Motor neuron (in vitro differentiated cells): ENCODE data around the gene ACTA2. TPM values are rescaled to one million over a fixed set of nuclear protein-coding genes. Genes with fewer than 3 reads are reported as not detected.

Experiments
- ATAC-seq, 8 experiments: fragments of 200-7000 bp; cut with Tn5 transposase; replicated peaks in 6 of 8; 2 replicates each; pipeline ENCODE4 v1.8.0; 2021; ENCODE audit warnings: mild to moderate bottlenecking in 8 of 8, moderate library complexity in 8 of 8
- H3K27ac ChIP-seq, 2 donors: fragments of 250-450 bp; sonication (Bioruptor Pico); 2 replicates each; pipeline ENCODE4 v1.9.0; 2021; ENCODE audit warnings: antibody characterized with exemption in 2 of 2, mild to moderate bottlenecking in 2 of 2, moderate library complexity in 1 of 2
- H3K4me1 ChIP-seq, 2 donors: fragments of 250-450 bp; sonication (Bioruptor Pico); replicated peaks in 1 of 2; 2 replicates each; pipeline ENCODE4 v1.6.1; 2021; ENCODE audit warnings: antibody characterized with exemption in 2 of 2, mild to moderate bottlenecking in 2 of 2, moderate library complexity in 1 of 2
- H3K4me3 ChIP-seq, 5 donors: fragments of 250-450 bp; sonication (Bioruptor Pico); 2 replicates each; pipeline ENCODE4 v1.9.0; 2021; ENCODE audit warnings: antibody characterized with exemption in 5 of 5, mild to moderate bottlenecking in 5 of 5, moderate library complexity in 4 of 5
- WGBS, 10 experiments: fragments of 450-650 bp; shearing (Covaris generic); methylation state at CpG; one replicate each; pipeline ENCODE4 v1.0.0; 2022; 5-methylcytosine and 5-hydroxymethylcytosine counted together
- in situ Hi-C, 9 experiments: fragments of 400-800 bp; cut with MboI; loops; one replicate each; pipeline ENCODE4 v1.15.0; 2021; ENCODE audit warnings: low sequenced_read_pairs in 9 of 9, low pct_unique_long_range_greater_than_20kb in 2 of 9; ENCODE audit not compliant: unreplicated experiment in 9 of 9
- total RNA-seq, 8 experiments: library from RNA; unstranded; fragments of 300-600 nt; gene quantifications; 2 replicates each; pipeline versions ENCODE4 v1.2.3 to v1.2.4, GENCODE V29; 2022

The ACTA2 gene
- total RNA-seq, 8 experiments from 2014 or later, result 2.8 to 317 (median 19.6) TPM

DNA sequence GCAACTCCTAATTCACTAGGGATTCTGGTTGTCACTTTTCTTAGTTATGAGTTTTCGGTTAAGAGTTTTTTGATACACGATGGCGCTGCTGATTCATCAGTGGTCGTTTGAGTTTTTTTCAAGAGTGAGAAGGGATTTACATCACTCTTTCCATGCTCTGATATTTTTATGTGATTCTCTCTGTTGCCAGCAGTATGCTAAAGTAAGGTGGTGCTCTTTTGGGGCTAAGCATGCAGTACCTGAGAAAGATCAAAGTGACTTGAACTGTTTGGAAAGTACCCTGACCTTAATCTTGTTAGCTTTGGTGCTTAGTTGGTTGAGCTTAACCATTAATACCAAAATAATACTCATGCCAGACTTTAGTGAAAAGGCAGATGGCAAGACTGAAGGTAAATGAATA, 44.4 kb downstream of the ACTA2 start:
- WGBS, 10 experiments, result 73 to 100% (median 87%) methylated on average over 1 to 4 of the region's 4 CpGs; no CpG with 5 or more reads in 1 of the 10 experiments
- ATAC-seq, result no peak
- in situ Hi-C loops, result no loop called here
- no peak overlapping the region for H3K27ac ChIP-seq
- H3K4me3 ChIP-seq, result no peak overlapping the region
- H3K4me1 ChIP-seq, result peaks cover 9 to 10% of the 10 kb centered on the region in 2 donors

DNA sequence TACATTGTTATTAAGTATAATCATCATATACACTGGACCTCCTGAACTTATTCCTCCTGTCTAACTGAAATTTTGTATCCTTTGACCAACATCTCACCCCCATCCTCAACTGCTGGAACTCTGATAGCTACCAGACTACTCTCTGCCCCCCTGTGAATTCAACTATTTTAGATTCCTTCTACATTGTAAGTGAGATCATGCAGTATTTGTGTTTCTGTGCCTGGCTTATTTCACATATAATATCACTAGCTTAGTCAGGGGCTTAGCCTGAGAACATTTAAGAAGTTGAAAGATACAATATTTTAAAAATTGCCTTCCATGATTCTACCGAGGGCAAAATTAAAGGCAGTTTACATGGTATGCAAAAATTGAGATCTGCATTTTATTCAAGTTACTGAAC, 45.7 kb downstream of the ACTA2 start:
- H3K4me1 ChIP-seq, result peaks cover 0 to 1% of the 10 kb centered on the region in 2 donors
- no peak overlapping the region for H3K4me3 ChIP-seq
- in situ Hi-C loops, result no loop called here
- 0 to 100% (median 83%) methylated on average over 1 of the region's 1 CpG; no CpG with 5 or more reads in 3 of the 10 experiments for WGBS, 10 experiments
- no peak overlapping the region for H3K27ac ChIP-seq
- ATAC-seq, result no peak

DNA sequence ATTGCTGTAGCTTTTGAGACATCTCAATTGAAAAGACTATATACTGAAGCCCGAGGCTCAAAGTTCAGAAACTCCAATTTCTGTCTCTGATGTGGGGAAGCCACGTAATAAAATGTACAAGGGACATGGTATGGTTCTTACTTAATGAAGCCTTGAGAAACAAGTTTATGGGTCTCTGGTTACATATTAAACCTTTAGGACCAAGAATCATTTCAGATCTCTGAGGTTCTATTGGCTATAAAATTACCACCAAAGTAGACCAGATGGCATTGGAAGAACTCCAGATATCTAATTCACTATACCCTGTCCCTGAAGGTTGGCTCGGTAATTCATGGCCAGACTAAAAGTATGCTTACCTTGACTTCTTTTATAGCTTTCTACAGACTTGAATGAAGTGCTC, 48.9 kb downstream of the ACTA2 start:
- in situ Hi-C loops, result no loop called here
- no peak overlapping the region for H3K4me3 ChIP-seq
- 80 to 100% (median 90%) methylated on average over 1 to 3 of the region's 3 CpGs for WGBS, 10 experiments
- H3K27ac ChIP-seq, result no peak overlapping the region
- H3K4me1 ChIP-seq, result no peaks in the 10 kb centered on the region
- no peak for ATAC-seq

DNA sequence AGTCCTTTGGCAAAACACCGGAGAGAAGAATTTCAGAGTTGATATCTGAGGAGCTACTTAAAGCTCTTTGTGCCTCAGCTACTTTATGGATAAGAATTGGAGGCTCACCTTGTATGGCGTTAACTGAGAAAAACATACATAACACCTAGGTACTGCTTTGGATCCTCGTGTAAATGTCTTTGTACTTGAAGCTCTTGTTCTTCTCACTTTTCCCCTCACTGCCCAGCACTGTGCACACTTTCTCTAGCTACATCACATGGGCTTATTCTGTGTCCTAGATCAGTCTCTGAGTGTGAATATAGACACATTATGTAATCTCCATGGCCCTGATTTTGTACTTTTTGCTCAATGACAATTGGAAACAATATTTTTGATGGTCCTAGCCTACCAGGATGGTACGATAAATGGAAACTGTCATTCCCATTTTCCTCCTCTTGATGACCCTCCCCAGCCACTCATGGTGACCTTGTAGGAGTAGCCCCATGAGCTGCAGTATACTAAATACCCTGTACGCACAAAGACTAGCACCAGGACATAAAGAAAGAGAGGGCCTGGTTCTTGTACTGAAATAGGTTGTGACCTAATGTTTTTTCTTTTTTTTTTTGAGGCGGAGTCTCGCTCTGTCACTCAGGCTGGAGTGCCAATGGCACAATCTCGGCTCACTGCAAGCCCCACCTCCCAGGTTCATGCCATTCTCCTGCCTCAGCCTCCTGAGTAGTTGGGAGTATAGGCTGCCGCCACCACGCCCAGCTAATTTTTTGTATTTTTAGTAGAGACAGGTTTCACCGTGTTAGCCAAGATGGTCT, 50.4 kb downstream of the ACTA2 start:
- Histone ChIP-seq H3K4me3 (no peak overlapping the region), H3K4me1 (no peaks in the 10 kb centered on the region), H3K27ac (no peak overlapping the region)
- WGBS, 10 experiments, result 81 to 100% (median 90%) methylated on average over 2 to 11 of the region's 11 CpGs; no CpG with 5 or more reads in 1 of the 10 experiments
- ATAC-seq, result no peak
- in situ Hi-C loops, result no loop called here

DNA sequence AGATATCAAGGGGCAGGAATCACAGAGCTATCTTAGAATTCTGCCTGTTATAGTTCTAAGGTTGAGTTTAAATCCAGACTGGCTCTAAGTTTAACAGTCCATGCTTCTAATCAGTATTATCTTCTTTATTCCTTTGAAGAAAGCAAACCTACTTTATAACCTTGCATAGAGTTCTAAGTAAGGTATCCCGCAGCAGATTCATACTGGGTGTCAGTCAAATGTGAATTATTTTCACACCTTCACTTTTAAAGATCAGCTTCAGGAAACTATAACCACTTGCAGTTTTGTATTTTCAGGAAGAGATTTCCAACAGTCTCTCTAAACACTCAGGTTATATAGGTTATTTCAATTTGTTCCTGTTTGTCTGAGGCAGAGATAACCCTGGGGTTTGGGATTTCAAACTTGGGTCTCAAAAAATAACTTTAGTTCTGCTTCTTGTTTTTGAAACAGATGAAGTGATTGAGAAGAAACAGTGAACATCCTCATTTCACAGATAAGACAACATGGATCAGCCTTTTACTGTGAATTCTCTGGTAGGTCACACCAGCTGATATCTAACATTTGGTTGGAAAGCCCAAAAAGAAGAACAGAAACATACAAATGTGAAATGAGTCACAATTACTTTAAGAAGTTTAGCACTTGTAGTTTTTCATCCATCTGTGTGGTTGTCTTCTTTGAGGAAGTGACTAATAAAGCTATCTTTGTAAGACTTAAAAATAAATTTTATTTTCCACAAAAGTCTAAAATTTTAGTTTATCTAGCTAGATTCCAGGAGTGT, 51.2 kb downstream of the ACTA2 start:
- WGBS, 10 experiments, result 80 to 100% (median 100%) methylated on average over 1 of the region's 1 CpG; no CpG with 5 or more reads in 1 of the 10 experiments
- no peak for ATAC-seq
- H3K4me3 ChIP-seq, result no peak overlapping the region
- in situ Hi-C loops, result no loop called here
- no peak overlapping the region for H3K27ac ChIP-seq
- no peaks in the 10 kb centered on the region for H3K4me1 ChIP-seq

DNA sequence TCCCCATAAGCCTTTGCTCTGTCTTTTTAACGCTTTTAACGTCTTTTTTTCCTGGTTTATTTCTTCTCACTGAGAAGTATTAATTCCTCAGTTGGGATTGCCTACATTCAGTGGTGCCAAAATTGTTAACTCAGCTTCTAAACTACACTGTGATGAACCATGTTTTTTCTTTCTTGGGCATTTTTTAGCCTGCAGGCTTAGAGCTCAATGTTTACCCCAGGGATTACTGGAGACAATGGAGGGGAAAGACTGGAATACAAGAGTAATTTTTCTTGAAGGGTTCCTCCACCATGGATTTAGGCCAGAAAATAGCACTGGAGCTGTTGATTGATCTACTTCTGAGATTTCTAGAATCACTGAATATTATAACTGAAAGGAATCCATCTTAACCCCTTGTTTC, 52.7 kb downstream of the ACTA2 start:
- no peaks in the 10 kb centered on the region for H3K4me1 ChIP-seq
- no peak for ATAC-seq
- no peak overlapping the region for H3K27ac ChIP-seq
- WGBS, 10 experiments, result 83 to 100% (median 96%) methylated on average over 2 of the region's 2 CpGs; no CpG with 5 or more reads in 3 of the 10 experiments
- in situ Hi-C loops, result no loop called here
- no peak overlapping the region for H3K4me3 ChIP-seq

DNA sequence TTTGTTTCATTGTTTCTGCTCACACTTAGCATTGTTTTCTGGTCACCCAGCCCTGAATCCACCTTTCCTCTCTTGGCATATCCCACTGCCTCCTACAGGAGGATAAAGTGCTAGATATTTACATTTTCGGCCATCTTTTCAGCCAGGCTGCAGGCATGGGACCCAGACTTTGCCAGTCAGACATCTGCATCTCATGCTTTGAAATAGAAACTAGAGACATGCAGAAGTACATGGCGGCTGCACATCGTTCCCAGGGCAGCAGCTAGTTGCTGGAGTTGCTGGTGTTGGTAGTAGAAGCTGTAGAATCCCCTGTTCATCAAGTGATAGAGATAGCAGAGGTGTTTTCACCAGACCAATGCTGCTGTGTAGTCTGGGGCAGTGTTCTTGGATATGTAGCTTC, 53.8 kb downstream of the ACTA2 start:
- H3K4me3 ChIP-seq, result no peak overlapping the region
- no peak overlapping the region for H3K27ac ChIP-seq
- in situ Hi-C loops, result no loop called here
- WGBS, 10 experiments, result 75 to 100% (median 93%) methylated on average over 1 to 3 of the region's 3 CpGs; no CpG with 5 or more reads in 1 of the 10 experiments
- no peaks in the 10 kb centered on the region for H3K4me1 ChIP-seq
- no peak for ATAC-seq

DNA sequence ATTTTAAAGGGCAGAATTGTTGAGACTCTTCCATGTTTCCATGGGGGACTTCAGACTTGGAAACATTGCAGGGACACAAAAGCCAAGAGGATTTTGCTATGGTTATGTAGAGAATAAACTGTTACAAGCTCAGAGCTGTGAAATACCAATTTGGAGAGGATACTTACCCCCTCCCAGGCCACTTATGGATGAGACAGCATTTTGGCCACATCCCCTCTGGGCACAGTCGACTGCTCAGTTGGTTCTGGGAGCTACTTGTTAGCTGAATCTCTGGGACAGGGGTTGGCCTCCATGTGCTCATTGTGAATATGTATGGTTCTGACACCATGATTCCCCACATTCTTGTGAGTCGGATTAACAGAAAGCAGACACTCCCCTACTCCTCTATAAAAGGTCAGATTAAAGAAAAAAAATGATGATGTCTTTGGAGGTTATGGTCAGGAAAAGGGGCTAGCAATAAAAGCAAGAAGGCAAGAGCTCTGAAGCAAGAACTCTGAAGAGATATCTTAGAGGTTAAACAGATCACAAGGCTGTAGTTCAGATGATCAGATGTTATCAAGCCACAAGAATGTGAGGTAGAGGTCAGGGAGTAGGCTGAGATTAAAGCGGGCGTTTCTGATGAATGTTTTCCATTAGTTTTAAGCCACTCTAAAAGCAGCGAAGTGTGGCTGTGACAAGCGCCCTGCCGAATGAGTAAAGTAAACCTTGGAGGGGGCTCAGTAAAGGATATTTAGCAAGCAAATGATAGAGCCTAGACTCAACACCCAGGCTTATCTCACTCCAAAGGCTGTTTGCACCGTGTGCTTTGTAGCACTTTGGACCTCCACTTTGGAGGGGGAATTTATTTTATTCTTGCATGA, 55.3 kb downstream of the ACTA2 start:
- WGBS, 10 experiments, result 0 to 97% (median 77%) methylated on average over 1 to 8 of the region's 8 CpGs
- ATAC-seq, result peak in 6 of 8 experiments; percentile 25 to 93 (median 84)
- in situ Hi-C loops, result no loop called here
- no peaks in the 10 kb centered on the region for H3K4me1 ChIP-seq
- no peak overlapping the region for H3K4me3 ChIP-seq
- H3K27ac ChIP-seq, result no peak overlapping the region

DNA sequence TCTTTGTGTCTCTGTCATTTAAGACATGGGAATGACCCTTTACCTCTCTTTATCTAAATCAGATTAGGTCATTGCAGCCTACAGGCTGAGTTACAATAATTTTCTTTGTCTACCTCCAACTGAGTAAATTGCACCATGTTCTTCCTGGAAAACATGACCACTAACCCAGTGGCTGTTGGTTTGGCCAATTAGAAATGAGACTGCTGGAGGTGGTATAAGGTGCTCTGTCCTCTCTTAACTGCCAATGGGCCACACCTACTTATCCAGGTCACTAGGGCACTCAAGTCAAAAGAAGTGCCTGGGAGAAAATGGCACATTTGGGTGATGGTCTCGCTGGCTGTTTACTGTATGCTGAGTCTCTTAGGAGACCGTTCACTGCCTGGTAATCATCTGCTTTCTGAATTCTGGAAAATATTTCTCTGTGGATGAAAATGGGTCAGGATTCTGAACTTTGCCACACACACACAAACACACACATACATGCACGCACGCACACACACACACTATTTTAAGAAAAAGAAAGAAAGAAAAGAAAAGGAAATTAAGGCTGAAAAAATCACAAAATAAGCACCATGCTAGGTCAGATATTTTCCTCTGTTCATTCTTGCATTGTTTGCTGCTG, 56.1 kb downstream of the ACTA2 start:
- in situ Hi-C loops, result no loop called here
- Histone ChIP-seq H3K4me1 (no peaks in the 10 kb centered on the region), H3K27ac (no peak overlapping the region), H3K4me3 (no peak overlapping the region)
- peak in 3 of 8 experiments; percentile 10 to 75 (median 15) for ATAC-seq
- WGBS, 10 experiments, result 40 to 100% (median 90%) methylated on average over 1 to 4 of the region's 4 CpGs; no CpG with 5 or more reads in 1 of the 10 experiments

DNA sequence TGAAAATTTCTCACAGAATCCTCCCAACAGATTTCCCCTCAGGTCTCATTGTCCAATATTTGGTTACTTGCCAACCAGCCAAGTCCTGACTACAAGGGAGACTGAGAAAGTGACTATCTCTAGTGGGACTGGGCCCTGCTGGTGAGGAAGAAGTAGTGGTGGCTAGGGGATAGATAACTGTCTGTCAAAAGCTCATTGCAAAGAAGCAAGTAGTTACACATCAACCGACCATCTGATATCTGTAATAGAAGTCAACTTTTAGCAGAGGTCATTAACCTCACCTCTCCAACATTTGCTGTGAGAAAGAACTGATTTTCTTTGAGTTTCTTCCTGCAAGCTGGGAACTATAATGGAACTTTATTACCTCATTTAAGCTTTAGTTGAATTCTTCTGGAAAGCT, 57.3 kb downstream of the ACTA2 start:
- in situ Hi-C loops, result no loop called here
- no peak overlapping the region for H3K4me3 ChIP-seq
- no peak for ATAC-seq
- no peak overlapping the region for H3K27ac ChIP-seq
- WGBS, 10 experiments, result 88 to 100% (median 100%) methylated on average over 1 of the region's 1 CpG; no CpG with 5 or more reads in 5 of the 10 experiments
- H3K4me1 ChIP-seq, result no peaks in the 10 kb centered on the region

DNA sequence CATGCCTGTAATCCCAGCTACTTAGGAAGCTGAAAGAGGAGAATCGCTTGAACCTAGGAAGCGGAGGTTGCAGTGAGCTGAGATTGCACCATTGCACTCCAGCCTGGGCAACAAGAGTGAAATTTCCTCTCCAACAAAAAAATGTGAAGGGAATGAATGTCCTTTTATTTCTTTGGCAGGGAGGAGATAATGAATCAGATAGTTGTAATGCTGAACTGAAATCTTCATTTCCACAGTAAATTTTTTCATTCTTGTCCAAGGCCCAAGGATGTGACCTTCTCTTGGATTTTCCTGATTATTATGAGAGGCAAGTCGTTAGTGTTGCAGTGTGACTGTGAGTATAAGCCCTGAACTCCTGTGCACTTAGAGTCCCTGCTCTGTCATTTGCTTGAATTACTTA, 59.0 kb downstream of the ACTA2 start:
- Histone ChIP-seq H3K4me3 (no peak overlapping the region), H3K4me1 (no peaks in the 10 kb centered on the region), H3K27ac (no peak overlapping the region)
- in situ Hi-C loops, result no loop called here
- ATAC-seq, result no peak
- WGBS, 10 experiments, result 0 to 100% (median 60%) methylated on average over 1 to 3 of the region's 3 CpGs; no CpG with 5 or more reads in 3 of the 10 experiments

DNA sequence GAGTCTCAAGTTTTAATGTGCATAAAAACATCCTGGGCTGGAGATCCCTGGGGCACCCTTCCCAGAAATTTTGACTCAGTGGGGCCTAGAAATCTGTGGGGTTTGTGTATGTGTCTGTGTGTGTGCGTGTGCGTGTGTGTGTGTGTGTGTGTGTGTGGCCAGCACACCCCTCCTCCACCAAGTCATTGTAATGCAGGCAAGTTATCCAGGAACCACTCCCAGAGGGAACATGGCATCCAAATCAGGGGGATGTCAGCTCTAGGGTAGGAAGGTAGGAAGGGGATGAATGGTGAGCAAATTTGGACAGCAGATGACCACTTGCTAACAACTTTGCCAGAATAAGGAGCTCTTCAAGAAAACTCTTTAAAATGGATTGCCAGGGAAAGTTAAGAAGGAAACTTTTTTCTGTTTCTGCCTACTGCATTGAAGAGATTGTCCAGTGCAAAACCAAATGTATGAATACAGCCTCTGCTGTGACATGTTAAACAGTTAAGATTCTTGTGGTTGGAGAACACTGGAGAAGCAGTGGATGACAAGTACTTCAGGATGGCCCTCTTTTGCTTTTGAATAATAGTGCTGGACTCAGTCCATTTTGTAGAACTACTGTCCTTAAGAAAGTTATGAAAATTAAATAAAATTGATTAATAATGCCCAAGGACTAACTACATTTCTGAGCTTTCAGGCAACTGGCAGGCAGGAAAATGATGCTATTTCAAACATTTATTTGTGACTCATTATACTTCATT, 60.2 kb downstream of the ACTA2 start:
- no peak overlapping the region for H3K4me3 ChIP-seq

More for the DNA sequence above, 60.2 kb downstream of the ACTA2 start:
- Histone ChIP-seq H3K4me1 (no peaks in the 10 kb centered on the region), H3K27ac (no peak overlapping the region)
- ATAC-seq, result peak in 2 of 8 experiments; percentile 39 to 42
- WGBS, 10 experiments, result 42 to 82% (median 70%) methylated on average over 2 of the region's 2 CpGs; no CpG with 5 or more reads in 5 of the 10 experiments
- in situ Hi-C loops, result no loop called here
